Uterus (tissue), 2 donors: ENCODE data around the gene FAM110D.

Experiments used
- CTCF ChIP-seq, 4 experiments: fragments of 200-600 bp in 2 of 4; fragments of 450-650 bp in 2 of 4; sonication (generic) in 2 of 4; IDR thresholded peaks; one replicate each; pipeline ENCODE4 v1.5.1; 2016 to 2019; ENCODE audit warnings: antibody characterized with exemption in 4 of 4, mild to moderate bottlenecking in 2 of 4, moderate library complexity in 1 of 4
- POLR2A ChIP-seq, 2 donors: fragments of 450-650 bp; IDR thresholded peaks; one replicate each; pipeline ENCODE4 v1.6.1; 2016; ENCODE audit warnings: antibody characterized with exemption in 2 of 2, mild to moderate bottlenecking in 1 of 2, moderate library complexity in 1 of 2

- TF ChIP-seq CTCF (IDR thresholded peaks at IDR 0.05) (no peak), POLR2A (IDR thresholded peaks at IDR 0.05) (no peak)
Observed at GRCh38 chr1:26200413-26200812, 41.5 kb downstream of the FAM110D start.
